MCF 10A (cell line): ENCODE results near the gene MB21D2. TPM values are rescaled to one million over a fixed set of nuclear protein-coding genes. Genes with fewer than 3 reads are reported as not detected.

Experiments used
- BruUV-seq: library from RNA; stranded (reverse); fragments of 400-500 nt; replicated peaks from 2 replicates; lab custom pipeline; 2021; lab: Mats Ljungman, UMichigan
- CTCF ChIA-PET: fragments of 300-600 bp; sonication (Branson Sonifier 250); formaldehyde crosslinking; extraction: SDS; loops from one replicate; lab custom pipeline; 2021; ENCODE audit warnings: antibody characterized with exemption, inconsistent platforms; lab: Yijun Ruan, JAX
- POLR2A ChIA-PET: fragments of 300-600, 350-650 bp; sonication (Branson Sonifier 250); formaldehyde crosslinking; extraction: SDS; loops from one replicate; lab custom pipeline; 2020; ENCODE audit warnings: antibody characterized with exemption, inconsistent platforms; lab: Yijun Ruan, JAX
- DNase-seq: peaks from one replicate; pipeline ENCODE4 v3.0.0-alpha.2; 2018; ENCODE audit not compliant: unreplicated experiment
- H3K27ac Mint-ChIP-seq: one replicate; pipeline ENCODE4 v1.8.0; 2022; ENCODE audit warnings: mild to moderate bottlenecking, low read depth, mixed read lengths; ENCODE audit not compliant: unreplicated experiment
- H3K27me3 Mint-ChIP-seq: one replicate; pipeline ENCODE4 v1.8.0; 2022; ENCODE audit warnings: mixed read lengths; ENCODE audit not compliant: insufficient read depth, unreplicated experiment
- H3K36me3 Mint-ChIP-seq: one replicate; pipeline ENCODE4 v1.8.0; 2022; ENCODE audit warnings: mild to moderate bottlenecking, moderate library complexity, mixed read lengths; ENCODE audit not compliant: insufficient read depth, unreplicated experiment
- H3K4me1 Mint-ChIP-seq: one replicate; pipeline ENCODE4 v1.8.0; 2022; ENCODE audit warnings: mixed read lengths; ENCODE audit not compliant: insufficient read depth, unreplicated experiment
- H3K4me3 Mint-ChIP-seq: one replicate; pipeline ENCODE4 v1.8.0; 2022; ENCODE audit warnings: mild to moderate bottlenecking, moderate library complexity, mixed read lengths; ENCODE audit not compliant: unreplicated experiment
- H3K9me3 Mint-ChIP-seq: one replicate; pipeline ENCODE4 v1.8.0; 2022; ENCODE audit warnings: mixed read lengths; ENCODE audit not compliant: unreplicated experiment
- intact Hi-C: fragments of 100-400 bp; cut with micrococcal nuclease; formaldehyde crosslinking; loops from 2 replicates; pipeline ENCODE4 v1.14.1; 2022
- total RNA-seq: library from RNA; stranded (reverse); gene quantifications from 2 replicates; pipeline ENCODE4 v1.2.3, GENCODE V29; 2022
- TF ChIP-seq, protein P1 (sequence below): fragments of 200-600 bp; IDR thresholded peaks from one replicate; pipeline ENCODE4 v1.8.0; 2022; ENCODE audit warnings: antibody characterized with exemption, mild to moderate bottlenecking; ENCODE audit not compliant: unreplicated experiment

Gene MB21D2
- total RNA-seq, 1 experiment from 2014 or later, result 4.4 TPM

- ChIA-PET POLR2A (no interaction called here), CTCF (interaction anchor here (0.6 to 1.7 kb wide), 3 partner anchors 26 to 373 kb away, joined by 3 to 8 read pairs (median 4); no protein-coding TSS in a partner anchor)
- Mint-ChIP-seq H3K9me3 (no peaks in the 10 kb centered on the region), H3K27ac (no peak overlapping the region), H3K4me1 (peaks cover 5% of the 10 kb centered on the region), H3K4me3 (no peak overlapping the region), H3K27me3 (no peaks in the 10 kb centered on the region), H3K36me3 (no peaks in the 10 kb centered on the region)
- no TSS peak for BruUV-seq
- no peak for DNase-seq
- TF ChIP-seq, protein P1, sequence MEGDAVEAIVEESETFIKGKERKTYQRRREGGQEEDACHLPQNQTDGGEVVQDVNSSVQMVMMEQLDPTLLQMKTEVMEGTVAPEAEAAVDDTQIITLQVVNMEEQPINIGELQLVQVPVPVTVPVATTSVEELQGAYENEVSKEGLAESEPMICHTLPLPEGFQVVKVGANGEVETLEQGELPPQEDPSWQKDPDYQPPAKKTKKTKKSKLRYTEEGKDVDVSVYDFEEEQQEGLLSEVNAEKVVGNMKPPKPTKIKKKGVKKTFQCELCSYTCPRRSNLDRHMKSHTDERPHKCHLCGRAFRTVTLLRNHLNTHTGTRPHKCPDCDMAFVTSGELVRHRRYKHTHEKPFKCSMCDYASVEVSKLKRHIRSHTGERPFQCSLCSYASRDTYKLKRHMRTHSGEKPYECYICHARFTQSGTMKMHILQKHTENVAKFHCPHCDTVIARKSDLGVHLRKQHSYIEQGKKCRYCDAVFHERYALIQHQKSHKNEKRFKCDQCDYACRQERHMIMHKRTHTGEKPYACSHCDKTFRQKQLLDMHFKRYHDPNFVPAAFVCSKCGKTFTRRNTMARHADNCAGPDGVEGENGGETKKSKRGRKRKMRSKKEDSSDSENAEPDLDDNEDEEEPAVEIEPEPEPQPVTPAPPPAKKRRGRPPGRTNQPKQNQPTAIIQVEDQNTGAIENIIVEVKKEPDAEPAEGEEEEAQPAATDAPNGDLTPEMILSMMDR, result no peak
- intact Hi-C loops, result no loop called here
Measured at GRCh38 chr3:192842138-192842537, 75.5 kb downstream of the MB21D2 start.

DNA sequence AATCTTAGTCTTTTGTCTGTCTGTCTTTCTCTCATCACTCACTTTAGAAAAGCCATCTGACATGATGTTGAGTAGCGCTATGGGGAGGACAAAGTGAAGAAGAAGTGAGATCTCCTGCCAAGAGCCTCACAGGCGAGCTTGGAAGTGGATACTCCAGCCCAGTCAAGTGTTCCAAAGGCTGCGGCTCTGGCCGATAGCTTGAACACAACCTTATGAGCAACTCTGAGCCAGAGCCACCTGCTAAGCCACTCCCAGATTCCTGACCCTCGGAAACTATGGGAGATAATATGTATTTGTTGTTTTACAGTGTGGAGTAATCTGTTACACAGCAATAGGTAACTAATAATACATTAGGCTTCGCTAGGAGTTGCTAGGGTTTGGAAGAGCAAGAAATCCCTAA, 76.2 kb downstream of the MB21D2 start:
- POLR2A ChIA-PET, result interaction anchor here (0.8 kb wide), 1 partner anchor 9 kb away, joined by 4 read pairs; no protein-coding TSS in a partner anchor
- CTCF ChIA-PET, result interaction anchor here (0.6 to 1.6 kb wide), 2 partner anchors 26 to 1425 kb away, joined by 3 to 8 read pairs; no protein-coding TSS in a partner anchor
- Mint-ChIP-seq H3K9me3 (no peaks in the 10 kb centered on the region), H3K27me3 (no peaks in the 10 kb centered on the region), H3K27ac (no peak overlapping the region), H3K36me3 (no peaks in the 10 kb centered on the region), H3K4me1 (peaks cover 4% of the 10 kb centered on the region), H3K4me3 (no peak overlapping the region)
- intact Hi-C loops, result no loop called here
- no TSS peak for BruUV-seq
- TF ChIP-seq, protein P1, result no peak
- no peak for DNase-seq

DNA sequence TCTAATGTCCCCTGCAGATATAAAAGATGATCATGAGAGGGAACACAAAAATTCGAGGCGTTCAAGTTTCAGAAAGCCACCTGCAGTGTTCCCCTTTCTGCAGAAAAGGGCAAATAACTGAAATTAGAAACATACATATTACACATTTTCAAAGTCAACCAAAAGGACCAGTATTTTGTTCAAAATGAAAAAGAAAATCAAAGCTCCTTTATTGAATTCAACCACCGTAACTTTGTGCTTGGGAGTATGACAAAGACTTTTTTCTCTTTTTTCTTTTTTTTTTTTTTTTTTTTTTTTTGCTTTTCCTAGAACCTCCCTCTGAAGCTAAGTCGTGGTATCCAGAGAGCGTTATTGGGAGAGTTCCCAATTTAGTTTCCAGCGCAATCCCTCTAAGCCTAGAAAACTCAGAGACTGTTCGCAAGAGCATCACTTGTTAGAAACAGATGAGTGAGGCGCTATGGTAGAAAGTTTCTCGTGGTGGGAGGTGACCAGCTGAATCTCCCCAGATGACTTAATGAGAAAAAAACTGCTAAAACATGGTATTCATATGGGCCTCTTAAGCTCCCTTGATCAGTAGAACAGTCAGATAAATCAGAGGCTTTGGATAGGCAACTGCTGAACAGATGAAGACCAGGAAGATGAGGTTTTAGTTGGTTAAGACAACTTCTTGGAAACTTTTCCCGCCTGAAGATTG, 77.4 kb downstream of the MB21D2 start:
- Mint-ChIP-seq H3K27ac (no peak overlapping the region), H3K9me3 (no peaks in the 10 kb centered on the region), H3K27me3 (no peaks in the 10 kb centered on the region), H3K4me3 (no peak overlapping the region), H3K36me3 (no peaks in the 10 kb centered on the region), H3K4me1 (no peaks in the 10 kb centered on the region)
- intact Hi-C loops, result no loop called here
- DNase-seq, result no peak
- TF ChIP-seq, protein P1, result no peak
- ChIA-PET POLR2A (interaction anchor here (0.8 kb wide), 1 partner anchor 23 kb away, joined by 3 read pairs; no protein-coding TSS in a partner anchor), CTCF (interaction anchor here (0.5 kb wide), 2 partner anchors 24 to 1830 kb away, joined by 3 read pairs; no protein-coding TSS in a partner anchor)
- BruUV-seq, result no TSS peak
